Osteocyte (in vitro differentiated cells): ENCODE data around the gene WDR7. TPM values are rescaled to one million over a fixed set of nuclear protein-coding genes. Genes with fewer than 3 reads are reported as not detected.
A peak's percentile ranks its signal among the peaks of the same experiment; 100 is the strongest.
"Not testable (repeated sequence)": the region's sequence is repeated elsewhere in the genome, so short reads cannot be mapped to it uniquely, and the experiment has no call there.

Source experiments
- DNase-seq: peaks from one replicate; pipeline ENCODE4 v3.0.0; 2021; ENCODE audit warnings: mixed read lengths; ENCODE audit not compliant: unreplicated experiment; ENCODE audit errors: extremely low spot score
- H3K27ac Mint-ChIP-seq: one replicate; pipeline ENCODE4 v1.8.0; 2021; ENCODE audit warnings: mild to moderate bottlenecking, mixed read lengths; ENCODE audit not compliant: unreplicated experiment
- H3K27me3 Mint-ChIP-seq: one replicate; pipeline ENCODE4 v1.8.0; 2021; ENCODE audit warnings: mixed read lengths; ENCODE audit not compliant: unreplicated experiment
- H3K36me3 Mint-ChIP-seq: one replicate; pipeline ENCODE4 v1.8.0; 2021; ENCODE audit warnings: mixed read lengths; ENCODE audit not compliant: unreplicated experiment
- H3K4me1 Mint-ChIP-seq: one replicate; pipeline ENCODE4 v1.8.0; 2021; ENCODE audit warnings: mixed read lengths; ENCODE audit not compliant: unreplicated experiment
- H3K4me3 Mint-ChIP-seq: one replicate; pipeline ENCODE4 v1.8.0; 2021; ENCODE audit warnings: mild to moderate bottlenecking, moderate library complexity, mixed read lengths; ENCODE audit not compliant: unreplicated experiment
- H3K9me3 Mint-ChIP-seq: one replicate; pipeline ENCODE4 v1.8.0; 2021; ENCODE audit warnings: mixed read lengths; ENCODE audit not compliant: unreplicated experiment
- CTCF ChIP-seq: fragments of 200-600 bp; sonication (generic); IDR thresholded peaks from 2 replicates; pipeline ENCODE4 v1.5.0; 2021; ENCODE audit warnings: antibody characterized with exemption, mild to moderate bottlenecking, moderate library complexity
- total RNA-seq: library from RNA; stranded (reverse); gene quantifications from 2 replicates; pipeline ENCODE4 v1.2.1, GENCODE V29; 2021

Gene WDR7
- total RNA-seq, 1 donor from 2014 or later, result 25.9 TPM

GRCh38 chr18:56652802-56653201 is 1.6 kb downstream of the WDR7 start:
- Mint-ChIP-seq H3K9me3 (peaks cover 11% of the 10 kb centered on the region), H3K27me3 (no peaks in the 10 kb centered on the region), H3K4me3 (peak overlapping the region; percentile 14), H3K36me3 (peaks cover 2% of the 10 kb centered on the region), H3K4me1 (peaks cover 24% of the 10 kb centered on the region), H3K27ac (no peak overlapping the region)
- no peak for DNase-seq
- TF ChIP-seq CTCF, result no peak

- H3K4me3 Mint-ChIP-seq, H3K27ac Mint-ChIP-seq, H3K27me3 Mint-ChIP-seq, H3K36me3 Mint-ChIP-seq, DNase-seq: not testable (repeated sequence)
- peaks cover 24% of the 10 kb centered on the region for H3K4me1 Mint-ChIP-seq
- H3K9me3 Mint-ChIP-seq, result peaks cover 15% of the 10 kb centered on the region
These were observed 3.1 kb downstream of the WDR7 start for GRCh38 chr18:56654280-56654679.

- Mint-ChIP-seq H3K4me3 (no peak overlapping the region), H3K9me3 (peaks cover 22% of the 10 kb centered on the region), H3K36me3 (peaks cover 2% of the 10 kb centered on the region), H3K4me1 (peaks cover 11% of the 10 kb centered on the region), H3K27me3 (no peaks in the 10 kb centered on the region), H3K27ac (no peak overlapping the region)
- no peak for DNase-seq
- TF ChIP-seq CTCF, result no peak
These were observed 7.1 kb downstream of the WDR7 start for GRCh38 chr18:56658261-56658660.

GRCh38 chr18:56659111-56659510 is 8.0 kb downstream of the WDR7 start:
- Mint-ChIP-seq H3K9me3 (peaks cover 19% of the 10 kb centered on the region), H3K27me3 (no peaks in the 10 kb centered on the region), H3K4me3 (no peak overlapping the region), H3K36me3 (no peaks in the 10 kb centered on the region), H3K27ac (no peak overlapping the region), H3K4me1 (peaks cover 6% of the 10 kb centered on the region)
- no peak for DNase-seq
- no peak for TF ChIP-seq CTCF

- no peaks in the 10 kb centered on the region for H3K27me3 Mint-ChIP-seq
- H3K4me3 Mint-ChIP-seq, result no peak overlapping the region
These were observed 9.5 kb downstream of the WDR7 start for GRCh38 chr18:56660655-56661054.

More at GRCh38 chr18:56660655-56661054, 9.5 kb downstream of the WDR7 start:
- no peak overlapping the region for H3K27ac Mint-ChIP-seq
- no peaks in the 10 kb centered on the region for H3K36me3 Mint-ChIP-seq
- no peak for TF ChIP-seq CTCF
- DNase-seq, result no peak
- H3K9me3 Mint-ChIP-seq, result peaks cover 11% of the 10 kb centered on the region
- peaks cover 6% of the 10 kb centered on the region for H3K4me1 Mint-ChIP-seq
